Measurements from ENCODE around the gene RARA. TPM values are rescaled to one million over a fixed set of nuclear protein-coding genes. Genes with fewer than 3 reads are reported as not detected.

The RARA gene
- total RNA-seq, 1 experiment from 2014 or later: 35.1 TPM

- TF ChIP-seq CTCF (IDR thresholded peaks at IDR 0.05 in 2 of 3, conservative IDR thresholded peaks at IDR 0.05 in 1 of 3; ENCODE audit: borderline replicate concordance in 1 of 3, insufficient read depth in 1 of 3, low read depth in 2 of 3, low read length in 2 of 3) (no peak), FOSL1 (IDR thresholded peaks at IDR 0.05; ENCODE audit: low read depth) (no peak)
- TF ChIP-seq, protein P1, sequence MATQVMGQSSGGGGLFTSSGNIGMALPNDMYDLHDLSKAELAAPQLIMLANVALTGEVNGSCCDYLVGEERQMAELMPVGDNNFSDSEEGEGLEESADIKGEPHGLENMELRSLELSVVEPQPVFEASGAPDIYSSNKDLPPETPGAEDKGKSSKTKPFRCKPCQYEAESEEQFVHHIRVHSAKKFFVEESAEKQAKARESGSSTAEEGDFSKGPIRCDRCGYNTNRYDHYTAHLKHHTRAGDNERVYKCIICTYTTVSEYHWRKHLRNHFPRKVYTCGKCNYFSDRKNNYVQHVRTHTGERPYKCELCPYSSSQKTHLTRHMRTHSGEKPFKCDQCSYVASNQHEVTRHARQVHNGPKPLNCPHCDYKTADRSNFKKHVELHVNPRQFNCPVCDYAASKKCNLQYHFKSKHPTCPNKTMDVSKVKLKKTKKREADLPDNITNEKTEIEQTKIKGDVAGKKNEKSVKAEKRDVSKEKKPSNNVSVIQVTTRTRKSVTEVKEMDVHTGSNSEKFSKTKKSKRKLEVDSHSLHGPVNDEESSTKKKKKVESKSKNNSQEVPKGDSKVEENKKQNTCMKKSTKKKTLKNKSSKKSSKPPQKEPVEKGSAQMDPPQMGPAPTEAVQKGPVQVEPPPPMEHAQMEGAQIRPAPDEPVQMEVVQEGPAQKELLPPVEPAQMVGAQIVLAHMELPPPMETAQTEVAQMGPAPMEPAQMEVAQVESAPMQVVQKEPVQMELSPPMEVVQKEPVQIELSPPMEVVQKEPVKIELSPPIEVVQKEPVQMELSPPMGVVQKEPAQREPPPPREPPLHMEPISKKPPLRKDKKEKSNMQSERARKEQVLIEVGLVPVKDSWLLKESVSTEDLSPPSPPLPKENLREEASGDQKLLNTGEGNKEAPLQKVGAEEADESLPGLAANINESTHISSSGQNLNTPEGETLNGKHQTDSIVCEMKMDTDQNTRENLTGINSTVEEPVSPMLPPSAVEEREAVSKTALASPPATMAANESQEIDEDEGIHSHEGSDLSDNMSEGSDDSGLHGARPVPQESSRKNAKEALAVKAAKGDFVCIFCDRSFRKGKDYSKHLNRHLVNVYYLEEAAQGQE (IDR thresholded peaks at IDR 0.05; ENCODE audit: low read depth): no peak
Observed at GRCh38 chr17:40319651-40320540, 10.9 kb downstream of the RARA start (continued).

GRCh38 chr17:40320756-40321523 lies 12.0 kb downstream of the RARA start:
- CTCF ChIA-PET: no interaction called here
- H3K4me2 ChIP-seq (ENCODE audit: low read length): peak overlapping the region; percentile 95
- TF ChIP-seq, protein P1 (IDR thresholded peaks at IDR 0.05; ENCODE audit: low read depth): no peak
- TF ChIP-seq, protein P2, sequence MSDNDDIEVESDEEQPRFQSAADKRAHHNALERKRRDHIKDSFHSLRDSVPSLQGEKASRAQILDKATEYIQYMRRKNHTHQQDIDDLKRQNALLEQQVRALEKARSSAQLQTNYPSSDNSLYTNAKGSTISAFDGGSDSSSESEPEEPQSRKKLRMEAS (IDR thresholded peaks at IDR 0.05): no peak
- TF ChIP-seq CEBPB (IDR thresholded peaks at IDR 0.05; ENCODE audit: low read depth): no peak
- TF ChIP-seq CTCF (IDR thresholded peaks at IDR 0.05 in 2 of 3, conservative IDR thresholded peaks at IDR 0.05 in 1 of 3; ENCODE audit: borderline replicate concordance in 1 of 3, insufficient read depth in 1 of 3, low read depth in 2 of 3, low read length in 2 of 3): no peak
- no peak for TF ChIP-seq ZNF274 (IDR thresholded peaks at IDR 0.05; ENCODE audit: low read depth, low read length)
- TF ChIP-seq SIN3A (IDR thresholded peaks at IDR 0.05; ENCODE audit: low read depth): no peak

More at GRCh38 chr17:40320756-40321523, 12.0 kb downstream of the RARA start:
- H3K36me3 ChIP-seq (ENCODE audit: control insufficient read depth in 1 of 2, insufficient read depth in 2 of 2, low read length in 2 of 2): no peaks in the 10 kb centered on the region
- H3K27ac ChIP-seq (ENCODE audit: low read depth, low read length): peak overlapping the region; percentile 18; the same call in 1 of the 2 replicates
- DNase-seq (ENCODE audit: low read depth, low spot score) (no peak), ATAC-seq (no peak)
- no TSS peak for BruUV-seq (replicated peaks)
- peak overlapping the region; percentile 99 for H3K9ac ChIP-seq (ENCODE audit: low read length)
- H3K9me3 ChIP-seq (ENCODE audit: control insufficient read depth in 1 of 2, insufficient read depth in 1 of 2, low read depth in 1 of 2, low read length in 2 of 2): no peaks in the 10 kb centered on the region
- POLR2A ChIA-PET: no interaction called here
- no peaks in the 10 kb centered on the region for H4K20me1 ChIP-seq (ENCODE audit: insufficient read depth)
- peak overlapping the region in 1 of 2 experiments; percentile 56; a peak in 2 of 4 replicates for H3K4me3 ChIP-seq (replicated peaks in 1 of 2; ENCODE audit: low read depth in 1 of 2, low read length in 2 of 2)
- H2AFZ ChIP-seq (ENCODE audit: low read depth, low read length, poor library complexity, severe bottlenecking): no peak overlapping the region
- no peaks in the 10 kb centered on the region for H3K27me3 ChIP-seq (ENCODE audit: insufficient read depth, low read length)
- peaks cover 76% of the 10 kb centered on the region for H3K79me2 ChIP-seq (ENCODE audit: insufficient read depth, low read length)
- intact Hi-C loops (cut with micrococcal nuclease): no loop called here
- no peaks in the 10 kb centered on the region for H3K9me2 ChIP-seq (ENCODE audit: insufficient read depth)
- H3K4me1 ChIP-seq (ENCODE audit: control insufficient read depth in 1 of 2, insufficient read depth in 2 of 2, low read length in 2 of 2): peaks cover 51 to 74% of the 10 kb centered on the region in 2 experiments
- RAD21 ChIA-PET (ENCODE audit: low non-redundant PET in 1 of 2, low total read pairs in 2 of 2, uncharacterized antibody in 2 of 2, unreplicated experiment in 2 of 2): no interaction called here

Measured in HCT116 (cell line).